ENCODE measurements around the gene TMEM219. TPM values are rescaled to one million over a fixed set of nuclear protein-coding genes. Genes with fewer than 3 reads are reported as not detected.

TMEM219 gene
- total and polyA plus RNA-seq, 10 of the 15 experiments (the other 5 are each of a cell fraction or from before 2014, with no cell fraction given): 33.6 to 74.6 (median 56.5) TPM

DNA sequence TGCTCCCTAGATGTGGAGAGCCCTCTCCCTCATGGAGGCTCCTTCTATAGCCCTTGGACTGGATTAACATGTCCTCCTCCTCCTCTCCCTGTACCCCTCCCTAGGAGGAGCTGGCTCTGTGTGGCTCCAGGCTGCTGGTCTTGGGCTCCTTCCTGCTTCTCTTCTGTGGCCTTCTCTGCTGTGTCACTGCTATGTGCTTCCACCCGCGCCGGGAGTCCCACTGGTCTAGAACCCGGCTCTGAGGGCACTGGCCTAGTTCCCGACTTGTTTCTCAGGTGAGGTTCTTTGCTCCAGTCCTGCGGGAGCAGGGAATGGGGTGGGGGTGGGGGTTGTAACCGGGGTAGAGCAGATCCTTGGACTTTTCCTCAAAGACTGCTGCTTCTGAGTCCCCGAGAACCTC lies 9.4 kb downstream of the TMEM219 start:
- Histone ChIP-seq H3K79me2 (ENCODE audit: control insufficient read depth, insufficient read depth, low read length) (peaks cover 27% of the 10 kb centered on the region), H3K9me3 (replicated peaks; ENCODE audit: control insufficient read depth, insufficient read depth, low read length) (no peaks in the 10 kb centered on the region; the same call in 2 of the 3 replicates), H3K36me3 (ENCODE audit: control insufficient read depth in 2 of 2, insufficient read depth in 2 of 2, low read length in 1 of 2) (no peaks in the 10 kb centered on the region; a peak in 2 of 4 replicates), H4K20me1 (ENCODE audit: control insufficient read depth, insufficient read depth) (no peaks in the 10 kb centered on the region), H3K27ac (ENCODE audit: control insufficient read depth, insufficient read depth) (no peak overlapping the region), H3K4me2 (ENCODE audit: control insufficient read depth, insufficient read depth) (no peak overlapping the region), H3K9ac (ENCODE audit: control insufficient read depth, insufficient read depth, low read length) (no peak overlapping the region), H3K27me3 (replicated peaks in 1 of 2; ENCODE audit: control insufficient read depth in 2 of 2, insufficient read depth in 2 of 2, low read length in 1 of 2) (no peaks in the 10 kb centered on the region), H3K4me1 (ENCODE audit: control insufficient read depth, insufficient read depth, low read length) (peaks cover 7% of the 10 kb centered on the region; the same call in 1 of the 2 replicates), H3K4me3 (no peak overlapping the region), H2AFZ (ENCODE audit: control insufficient read depth, low read depth, low read length) (no peak overlapping the region)
- ChIA-PET RAD21 (ENCODE audit: unreplicated experiment) (no interaction called here), POLR2A (interaction anchor here (0.7 to 6.0 kb wide), 2 partner anchors 10 to 153 kb away, joined by 3 to 53 read pairs; partner anchors contain the start of gene TMEM219), CTCF (interaction anchor here (1.1 kb wide), 1 partner anchor 47 kb away, joined by 4 read pairs; no protein-coding TSS in a partner anchor), SMC1A (ENCODE audit: uncharacterized antibody, unreplicated experiment) (interaction anchor here (2.8 kb wide), 1 partner anchor 9 kb away, joined by 20 read pairs; the partner anchor contains the start of gene TMEM219)
- FAIRE-seq: no peak
- WGBS (ENCODE audit: insufficient coverage, insufficient replicate concordance, low lambda C conversion rate, missing lambda C conversion rate): 85% methylated on average over 8 of the region's 8 CpGs
- no peak for DNase-seq (ENCODE audit: low read depth, low spot score)
- in situ Hi-C loops (cut with MboI): no loop called here
- TF ChIP-seq, protein P1, sequence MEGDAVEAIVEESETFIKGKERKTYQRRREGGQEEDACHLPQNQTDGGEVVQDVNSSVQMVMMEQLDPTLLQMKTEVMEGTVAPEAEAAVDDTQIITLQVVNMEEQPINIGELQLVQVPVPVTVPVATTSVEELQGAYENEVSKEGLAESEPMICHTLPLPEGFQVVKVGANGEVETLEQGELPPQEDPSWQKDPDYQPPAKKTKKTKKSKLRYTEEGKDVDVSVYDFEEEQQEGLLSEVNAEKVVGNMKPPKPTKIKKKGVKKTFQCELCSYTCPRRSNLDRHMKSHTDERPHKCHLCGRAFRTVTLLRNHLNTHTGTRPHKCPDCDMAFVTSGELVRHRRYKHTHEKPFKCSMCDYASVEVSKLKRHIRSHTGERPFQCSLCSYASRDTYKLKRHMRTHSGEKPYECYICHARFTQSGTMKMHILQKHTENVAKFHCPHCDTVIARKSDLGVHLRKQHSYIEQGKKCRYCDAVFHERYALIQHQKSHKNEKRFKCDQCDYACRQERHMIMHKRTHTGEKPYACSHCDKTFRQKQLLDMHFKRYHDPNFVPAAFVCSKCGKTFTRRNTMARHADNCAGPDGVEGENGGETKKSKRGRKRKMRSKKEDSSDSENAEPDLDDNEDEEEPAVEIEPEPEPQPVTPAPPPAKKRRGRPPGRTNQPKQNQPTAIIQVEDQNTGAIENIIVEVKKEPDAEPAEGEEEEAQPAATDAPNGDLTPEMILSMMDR (IDR thresholded peaks at IDR 0.05 in 2 of 3, conservative IDR thresholded peaks at IDR 0.05 in 1 of 3; ENCODE audit: control insufficient read depth in 2 of 3, extremely low read depth in 1 of 3, insufficient read depth in 1 of 3, low read depth in 3 of 3, low read length in 3 of 3): no peak
- TF ChIP-seq IKZF2 (IDR thresholded peaks at IDR 0.05) (no peak), JUND (IDR thresholded peaks at IDR 0.05; ENCODE audit: low read depth, low read length) (no peak), IKZF1 (conservative IDR thresholded peaks at IDR 0.05) (no peak), POLR2AphosphoS5 (IDR thresholded peaks at IDR 0.05; ENCODE audit: low read length) (no peak), HDAC2 (IDR thresholded peaks at IDR 0.05) (no peak), SP1 (IDR thresholded peaks at IDR 0.05; ENCODE audit: low read depth, low read length) (no peak)
- TF ChIP-seq, protein P2, sequence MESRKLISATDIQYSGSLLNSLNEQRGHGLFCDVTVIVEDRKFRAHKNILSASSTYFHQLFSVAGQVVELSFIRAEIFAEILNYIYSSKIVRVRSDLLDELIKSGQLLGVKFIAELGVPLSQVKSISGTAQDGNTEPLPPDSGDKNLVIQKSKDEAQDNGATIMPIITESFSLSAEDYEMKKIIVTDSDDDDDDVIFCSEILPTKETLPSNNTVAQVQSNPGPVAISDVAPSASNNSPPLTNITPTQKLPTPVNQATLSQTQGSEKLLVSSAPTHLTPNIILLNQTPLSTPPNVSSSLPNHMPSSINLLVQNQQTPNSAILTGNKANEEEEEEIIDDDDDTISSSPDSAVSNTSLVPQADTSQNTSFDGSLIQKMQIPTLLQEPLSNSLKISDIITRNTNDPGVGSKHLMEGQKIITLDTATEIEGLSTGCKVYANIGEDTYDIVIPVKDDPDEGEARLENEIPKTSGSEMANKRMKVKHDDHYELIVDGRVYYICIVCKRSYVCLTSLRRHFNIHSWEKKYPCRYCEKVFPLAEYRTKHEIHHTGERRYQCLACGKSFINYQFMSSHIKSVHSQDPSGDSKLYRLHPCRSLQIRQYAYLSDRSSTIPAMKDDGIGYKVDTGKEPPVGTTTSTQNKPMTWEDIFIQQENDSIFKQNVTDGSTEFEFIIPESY (IDR thresholded peaks at IDR 0.05): no peak
- TF ChIP-seq, protein P3, sequence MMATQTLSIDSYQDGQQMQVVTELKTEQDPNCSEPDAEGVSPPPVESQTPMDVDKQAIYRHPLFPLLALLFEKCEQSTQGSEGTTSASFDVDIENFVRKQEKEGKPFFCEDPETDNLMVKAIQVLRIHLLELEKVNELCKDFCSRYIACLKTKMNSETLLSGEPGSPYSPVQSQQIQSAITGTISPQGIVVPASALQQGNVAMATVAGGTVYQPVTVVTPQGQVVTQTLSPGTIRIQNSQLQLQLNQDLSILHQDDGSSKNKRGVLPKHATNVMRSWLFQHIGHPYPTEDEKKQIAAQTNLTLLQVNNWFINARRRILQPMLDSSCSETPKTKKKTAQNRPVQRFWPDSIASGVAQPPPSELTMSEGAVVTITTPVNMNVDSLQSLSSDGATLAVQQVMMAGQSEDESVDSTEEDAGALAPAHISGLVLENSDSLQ (IDR thresholded peaks at IDR 0.05): no peak
- TF ChIP-seq, protein P4, sequence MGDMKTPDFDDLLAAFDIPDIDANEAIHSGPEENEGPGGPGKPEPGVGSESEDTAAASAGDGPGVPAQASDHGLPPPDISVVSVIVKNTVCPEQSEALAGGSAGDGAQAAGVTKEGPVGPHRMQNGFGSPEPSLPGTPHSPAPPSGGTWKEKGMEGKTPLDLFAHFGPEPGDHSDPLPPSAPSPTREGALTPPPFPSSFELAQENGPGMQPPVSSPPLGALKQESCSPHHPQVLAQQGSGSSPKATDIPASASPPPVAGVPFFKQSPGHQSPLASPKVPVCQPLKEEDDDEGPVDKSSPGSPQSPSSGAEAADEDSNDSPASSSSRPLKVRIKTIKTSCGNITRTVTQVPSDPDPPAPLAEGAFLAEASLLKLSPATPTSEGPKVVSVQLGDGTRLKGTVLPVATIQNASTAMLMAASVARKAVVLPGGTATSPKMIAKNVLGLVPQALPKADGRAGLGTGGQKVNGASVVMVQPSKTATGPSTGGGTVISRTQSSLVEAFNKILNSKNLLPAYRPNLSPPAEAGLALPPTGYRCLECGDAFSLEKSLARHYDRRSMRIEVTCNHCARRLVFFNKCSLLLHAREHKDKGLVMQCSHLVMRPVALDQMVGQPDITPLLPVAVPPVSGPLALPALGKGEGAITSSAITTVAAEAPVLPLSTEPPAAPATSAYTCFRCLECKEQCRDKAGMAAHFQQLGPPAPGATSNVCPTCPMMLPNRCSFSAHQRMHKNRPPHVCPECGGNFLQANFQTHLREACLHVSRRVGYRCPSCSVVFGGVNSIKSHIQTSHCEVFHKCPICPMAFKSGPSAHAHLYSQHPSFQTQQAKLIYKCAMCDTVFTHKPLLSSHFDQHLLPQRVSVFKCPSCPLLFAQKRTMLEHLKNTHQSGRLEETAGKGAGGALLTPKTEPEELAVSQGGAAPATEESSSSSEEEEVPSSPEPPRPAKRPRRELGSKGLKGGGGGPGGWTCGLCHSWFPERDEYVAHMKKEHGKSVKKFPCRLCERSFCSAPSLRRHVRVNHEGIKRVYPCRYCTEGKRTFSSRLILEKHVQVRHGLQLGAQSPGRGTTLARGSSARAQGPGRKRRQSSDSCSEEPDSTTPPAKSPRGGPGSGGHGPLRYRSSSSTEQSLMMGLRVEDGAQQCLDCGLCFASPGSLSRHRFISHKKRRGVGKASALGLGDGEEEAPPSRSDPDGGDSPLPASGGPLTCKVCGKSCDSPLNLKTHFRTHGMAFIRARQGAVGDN (IDR thresholded peaks at IDR 0.05): no peak
- BruUV-seq (replicated peaks): no TSS peak
- intact Hi-C loops (cut with micrococcal nuclease; ENCODE audit: unreplicated experiment): no loop called here
- no peak for ATAC-seq

Measured in GM12878 (cell line).